Subcutaneous adipose tissue (tissue), 4 donors: ENCODE results near the gene PCDHA11. TPM values are rescaled to one million over a fixed set of nuclear protein-coding genes. Genes with fewer than 3 reads are reported as not detected.

Experiments
- total RNA-seq, 4 donors: library from RNA; depleted of rRNA; stranded (reverse); fragments of >200 nt; gene quantifications; one replicate each; pipeline ENCODE4 v1.1.0, GENCODE V29; 2016
- TF ChIP-seq, protein P1 (sequence below): fragments of 450-650 bp; IDR thresholded peaks from one replicate; pipeline ENCODE4 v1.5.1; 2016; ENCODE audit warnings: low read depth, mild to moderate bottlenecking, control low read depth, antibody characterized with exemption, moderate library complexity

PCDHA11 gene
- total RNA-seq, 4 donors from 2014 or later = 0.22 to 0.34 (median 0.33) TPM; not detected in 1

DNA sequence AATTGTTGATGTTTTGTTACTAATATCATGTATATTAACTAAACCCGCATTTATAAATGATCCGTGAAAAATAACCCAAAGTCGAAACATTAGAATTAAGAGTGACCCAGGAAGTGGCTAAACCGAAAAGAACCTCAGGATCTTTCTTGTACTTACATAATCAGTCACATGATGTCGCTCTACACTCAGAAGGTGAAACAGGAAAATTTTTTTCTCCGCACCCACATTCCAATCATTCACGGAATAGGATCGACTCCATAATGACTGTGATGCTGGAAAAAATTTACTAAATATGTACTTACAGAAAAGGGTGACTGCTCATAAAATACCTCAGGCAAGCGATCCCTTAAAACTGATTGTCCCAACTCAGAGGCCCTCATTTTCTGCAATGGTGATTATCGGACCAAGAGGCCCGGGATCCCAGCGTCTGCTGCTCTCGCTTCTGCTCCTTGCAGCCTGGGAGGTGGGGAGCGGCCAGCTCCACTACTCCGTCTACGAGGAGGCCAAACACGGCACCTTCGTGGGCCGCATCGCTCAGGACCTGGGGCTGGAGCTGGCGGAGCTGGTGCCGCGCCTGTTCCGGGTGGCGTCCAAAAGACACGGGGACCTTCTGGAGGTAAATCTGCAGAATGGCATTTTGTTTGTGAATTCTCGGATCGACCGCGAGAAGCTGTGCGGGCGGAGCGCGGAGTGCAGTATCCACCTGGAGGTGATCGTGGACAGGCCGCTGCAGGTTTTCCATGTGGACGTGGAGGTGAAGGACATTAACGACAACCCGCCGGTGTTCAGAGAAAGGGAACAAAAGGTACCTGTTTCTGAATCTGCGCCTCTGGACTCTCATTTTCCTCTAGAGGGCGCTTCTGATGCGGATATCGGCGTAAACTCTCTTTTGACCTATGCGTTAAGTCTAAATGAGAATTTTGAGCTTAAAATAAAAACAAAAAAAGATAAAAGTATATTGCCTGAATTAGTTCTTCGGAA lies 6.6 kb downstream of the PCDHA11 start, which contains the start of gene PCDHA12:
Gene PCDHA12 (plus strand): TSS at position 224 of the 981 bp plus-strand sequence. CDS start 165 bp downstream, at position 389.
- TF ChIP-seq, protein P1, sequence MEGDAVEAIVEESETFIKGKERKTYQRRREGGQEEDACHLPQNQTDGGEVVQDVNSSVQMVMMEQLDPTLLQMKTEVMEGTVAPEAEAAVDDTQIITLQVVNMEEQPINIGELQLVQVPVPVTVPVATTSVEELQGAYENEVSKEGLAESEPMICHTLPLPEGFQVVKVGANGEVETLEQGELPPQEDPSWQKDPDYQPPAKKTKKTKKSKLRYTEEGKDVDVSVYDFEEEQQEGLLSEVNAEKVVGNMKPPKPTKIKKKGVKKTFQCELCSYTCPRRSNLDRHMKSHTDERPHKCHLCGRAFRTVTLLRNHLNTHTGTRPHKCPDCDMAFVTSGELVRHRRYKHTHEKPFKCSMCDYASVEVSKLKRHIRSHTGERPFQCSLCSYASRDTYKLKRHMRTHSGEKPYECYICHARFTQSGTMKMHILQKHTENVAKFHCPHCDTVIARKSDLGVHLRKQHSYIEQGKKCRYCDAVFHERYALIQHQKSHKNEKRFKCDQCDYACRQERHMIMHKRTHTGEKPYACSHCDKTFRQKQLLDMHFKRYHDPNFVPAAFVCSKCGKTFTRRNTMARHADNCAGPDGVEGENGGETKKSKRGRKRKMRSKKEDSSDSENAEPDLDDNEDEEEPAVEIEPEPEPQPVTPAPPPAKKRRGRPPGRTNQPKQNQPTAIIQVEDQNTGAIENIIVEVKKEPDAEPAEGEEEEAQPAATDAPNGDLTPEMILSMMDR = no peak

DNA sequence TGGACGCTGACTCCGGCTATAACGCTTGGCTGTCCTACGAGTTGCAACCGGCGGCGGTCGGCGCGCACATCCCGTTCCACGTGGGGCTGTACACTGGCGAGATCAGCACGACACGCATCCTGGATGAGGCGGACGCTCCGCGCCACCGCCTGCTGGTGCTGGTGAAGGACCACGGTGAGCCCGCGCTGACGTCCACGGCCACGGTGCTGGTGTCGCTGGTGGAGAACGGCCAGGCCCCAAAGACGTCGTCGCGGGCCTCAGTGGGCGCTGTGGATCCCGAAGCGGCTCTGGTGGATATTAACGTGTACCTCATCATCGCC lies 8.5 kb downstream of the PCDHA11 start:
- TF ChIP-seq, protein P1 = no peak

DNA sequence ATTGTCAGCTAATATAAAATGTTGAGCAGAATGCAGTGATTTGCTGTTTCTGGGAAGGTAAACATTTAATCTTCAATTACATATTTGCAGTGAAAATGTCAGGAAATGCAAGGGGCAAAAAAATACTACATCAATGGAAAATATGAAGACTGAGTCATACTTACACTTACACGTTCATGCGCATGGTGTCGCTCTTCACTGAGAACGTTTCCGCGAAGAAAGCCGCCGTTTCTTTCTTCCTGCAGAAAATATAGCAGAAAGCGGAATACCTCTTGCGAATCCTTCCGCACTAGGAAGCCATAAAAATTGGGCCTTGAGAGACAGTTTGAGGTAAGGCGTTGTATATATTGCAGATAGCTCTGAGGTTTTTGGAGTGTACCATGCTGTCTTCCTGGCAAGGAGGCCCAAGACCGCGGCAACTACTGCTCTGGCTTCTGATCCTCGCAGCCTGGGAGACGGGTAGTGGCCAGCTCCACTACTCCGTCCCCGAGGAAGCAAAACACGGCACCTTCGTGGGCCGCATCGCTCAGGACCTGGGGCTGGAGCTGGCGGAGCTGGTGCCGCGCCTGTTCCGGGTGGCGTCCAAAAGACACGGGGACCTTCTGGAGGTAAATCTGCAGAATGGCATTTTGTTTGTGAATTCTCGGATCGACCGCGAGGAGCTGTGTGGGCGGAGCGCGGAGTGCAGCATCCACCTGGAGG lies 13.3 kb downstream of the PCDHA11 start, which contains the start of gene PCDHA13:
Gene PCDHA13 (plus strand): TSS at position 236 of the 702 bp plus-strand sequence. CDS start 145 bp downstream, at position 381.
- TF ChIP-seq, protein P1 = no peak

DNA sequence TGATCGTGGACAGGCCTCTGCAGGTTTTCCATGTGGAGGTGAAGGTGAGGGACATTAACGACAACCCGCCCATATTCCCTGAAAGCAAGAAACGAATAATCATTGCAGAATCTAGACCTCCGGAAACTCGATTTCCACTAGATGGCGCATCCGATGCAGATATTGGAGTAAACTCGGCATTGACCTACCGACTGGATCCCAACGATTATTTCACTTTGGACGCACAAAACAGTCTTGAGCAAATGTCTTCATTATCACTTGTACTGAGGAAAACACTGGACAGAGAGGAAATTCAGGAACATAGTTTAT lies 13.8 kb downstream of the PCDHA11 start:
- TF ChIP-seq, protein P1 = no peak

DNA sequence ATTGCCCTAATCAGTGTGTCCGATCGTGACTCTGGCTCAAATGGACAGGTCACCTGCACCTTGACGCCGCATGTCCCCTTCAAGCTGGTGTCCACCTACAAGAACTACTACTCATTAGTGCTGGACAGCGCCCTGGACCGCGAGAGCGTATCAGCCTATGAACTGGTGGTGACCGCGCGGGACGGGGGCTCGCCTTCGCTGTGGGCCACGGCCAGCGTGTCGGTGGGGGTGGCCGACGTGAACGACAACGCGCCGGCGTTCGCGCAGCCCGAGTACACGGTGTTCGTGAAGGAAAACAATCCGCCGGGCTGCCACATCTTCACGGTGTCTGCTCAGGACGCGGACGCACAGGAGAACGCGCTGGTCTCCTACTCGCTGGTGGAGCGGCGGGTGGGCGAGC lies 14.6 kb downstream of the PCDHA11 start:
- TF ChIP-seq, protein P1 = no peak

DNA sequence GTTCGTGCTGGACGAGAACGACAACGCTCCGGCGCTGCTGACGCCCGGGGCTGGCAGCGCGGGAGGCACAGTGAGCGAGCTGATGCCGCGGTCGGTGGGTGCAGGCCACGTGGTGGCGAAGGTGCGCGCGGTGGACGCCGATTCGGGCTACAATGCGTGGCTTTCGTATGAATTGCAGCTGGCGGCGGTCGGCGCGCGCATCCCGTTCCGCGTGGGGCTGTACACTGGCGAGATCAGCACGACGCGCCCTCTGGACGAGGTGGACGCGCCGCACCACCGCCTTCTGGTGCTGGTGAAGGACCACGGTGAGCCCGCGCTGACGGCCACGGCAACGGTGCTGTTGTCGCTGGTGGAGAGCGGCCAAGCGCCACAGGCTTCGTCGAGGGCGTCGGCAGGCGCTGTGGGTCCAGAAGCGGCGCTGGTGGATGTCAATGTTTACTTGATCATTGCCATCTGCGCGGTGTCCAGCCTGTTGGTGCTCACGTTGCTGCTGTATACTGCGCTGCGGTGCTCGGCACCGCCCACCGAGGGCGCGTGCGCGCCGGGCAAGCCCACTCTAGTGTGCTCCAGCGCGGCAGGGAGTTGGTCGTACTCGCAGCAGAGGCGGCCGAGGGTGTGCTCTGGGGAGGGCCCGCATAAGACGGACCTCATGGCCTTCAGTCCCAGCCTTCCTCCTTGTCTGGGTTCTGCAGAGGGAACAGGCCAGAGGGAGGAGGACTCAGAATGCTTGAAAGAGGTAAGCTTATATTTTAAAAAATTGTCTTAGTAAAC lies 15.4 kb downstream of the PCDHA11 start:
- TF ChIP-seq, protein P1 = no peak
